HG03095 (cell line): ENCODE results near the gene RNU11.
A peak's percentile ranks its signal among the peaks of the same experiment; 100 is the strongest.
"Not testable (repeated sequence)": the region's sequence is repeated elsewhere in the genome, so short reads cannot be mapped to it uniquely, and the experiment has no call there.

Experiments
- ATAC-seq: cut with Tn5 transposase; IDR thresholded peaks from one replicate; pipeline ENCODE4 v1.9.1; 2021; ENCODE audit warnings: moderate library complexity; ENCODE audit not compliant: unreplicated experiment

Gene RNU11

GRCh38 chr1:28656335-28656734 is 7.9 kb downstream of the RNU11 start:
- ATAC-seq = no peak

GRCh38 chr1:28663871-28664470 is 15.6 kb downstream of the RNU11 start:
- ATAC-seq = no peak

GRCh38 chr1:28666806-28667205 is 18.4 kb downstream of the RNU11 start:
- no peak for ATAC-seq

GRCh38 chr1:28668191-28668955 is 20.0 kb downstream of the RNU11 start, which contains the start of gene GMEB1:
Gene GMEB1 (plus strand): TSS chr1:28668784. CDS start chr1:28683613, 14,829 bp downstream.
- peak; percentile 54 for ATAC-seq

- ATAC-seq = peak; percentile 44
These were observed 20.7 kb downstream of the RNU11 start for GRCh38 chr1:28668956-28669723.

- ATAC-seq = no peak
These were observed 22.9 kb downstream of the RNU11 start for GRCh38 chr1:28671254-28671780.

- not testable (repeated sequence) for ATAC-seq
These were observed 24.6 kb downstream of the RNU11 start for GRCh38 chr1:28672971-28673370.

- no peak for ATAC-seq
These were observed 27.5 kb downstream of the RNU11 start for GRCh38 chr1:28675924-28676257.

- no peak for ATAC-seq
These were observed 31.8 kb downstream of the RNU11 start for GRCh38 chr1:28680151-28680550.

- no peak for ATAC-seq
These were observed 34.4 kb downstream of the RNU11 start for GRCh38 chr1:28682840-28683239.

- no peak for ATAC-seq
These were observed 36.5 kb downstream of the RNU11 start for GRCh38 chr1:28684937-28685336.

GRCh38 chr1:28691627-28692026 is 43.2 kb downstream of the RNU11 start:
- ATAC-seq = not testable (repeated sequence)
